ES-I3 (cell line): Measurements from ENCODE around the gene NFYA.

Experiments
- H3K36me3 ChIP-seq: 2 replicates; pipeline ENCODE4 v1.6.1; 2013; ENCODE audit warnings: mild to moderate bottlenecking, low read length, control low read depth, moderate library complexity; ENCODE audit not compliant: insufficient read depth
- H3K4me1 ChIP-seq: 2 replicates; pipeline ENCODE4 v1.6.1; 2013; ENCODE audit warnings: mild to moderate bottlenecking, control low read depth, low read length; ENCODE audit not compliant: insufficient read depth
- H3K9ac ChIP-seq: 2 replicates; pipeline ENCODE4 v1.6.1; 2013; ENCODE audit warnings: low read depth, mild to moderate bottlenecking, low read length, moderate library complexity
- H3K9me3 ChIP-seq: 2 replicates; pipeline ENCODE4 v1.6.1; 2013; ENCODE audit warnings: mild to moderate bottlenecking, low read length, moderate library complexity; ENCODE audit not compliant: control insufficient read depth, insufficient read depth

The NFYA gene

DNA sequence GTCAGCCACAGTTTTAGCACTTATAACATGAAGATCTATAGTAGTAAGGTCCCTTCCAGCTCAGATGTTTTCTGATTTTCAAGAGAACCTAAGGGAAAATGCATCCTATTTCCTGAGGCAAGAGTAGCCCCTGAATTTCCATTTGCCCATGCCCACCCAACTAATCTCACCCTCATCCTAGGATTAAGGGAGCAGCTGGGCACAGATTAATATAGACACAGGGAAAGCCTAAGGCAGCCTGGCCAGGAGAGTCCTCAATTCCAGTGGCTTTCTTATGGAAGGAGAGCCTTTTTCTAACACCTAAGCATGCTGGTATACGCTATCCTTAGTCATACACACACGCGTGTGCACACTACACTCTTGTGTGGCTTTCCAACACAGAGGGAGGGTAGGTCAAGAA, 18.3 kb upstream of the NFYA start:
- no peak overlapping the region for H3K9ac ChIP-seq
- H3K4me1 ChIP-seq: peaks cover 22% of the 10 kb centered on the region; the same call in 1 of the 2 replicates
- H3K36me3 ChIP-seq: no peaks in the 10 kb centered on the region; the same call in 1 of the 2 replicates
- H3K9me3 ChIP-seq: no peaks in the 10 kb centered on the region

- H3K4me1 ChIP-seq: peaks cover 16% of the 10 kb centered on the region; the same call in 1 of the 2 replicates
These were observed 17.6 kb upstream of the NFYA start for GRCh38 chr6:41055149-41055548.

GRCh38 chr6:41056768-41057490, 15.8 kb upstream of the NFYA start:
- Histone ChIP-seq H3K4me1 (peaks cover 16% of the 10 kb centered on the region; the same call in 1 of the 2 replicates), H3K9ac (no peak overlapping the region), H3K36me3 (no peaks in the 10 kb centered on the region), H3K9me3 (no peaks in the 10 kb centered on the region)

More at GRCh38 chr6:41055149-41055548, 17.6 kb upstream of the NFYA start:
- H3K36me3 ChIP-seq: no peaks in the 10 kb centered on the region
- no peaks in the 10 kb centered on the region for H3K9me3 ChIP-seq
- no peak overlapping the region for H3K9ac ChIP-seq

- H3K9ac ChIP-seq: no peak overlapping the region
- H3K9me3 ChIP-seq: no peaks in the 10 kb centered on the region
- H3K4me1 ChIP-seq: peaks cover 10% of the 10 kb centered on the region; the same call in 1 of the 2 replicates
- H3K36me3 ChIP-seq: no peaks in the 10 kb centered on the region
These were observed 14.0 kb upstream of the NFYA start for GRCh38 chr6:41058783-41059181.

DNA sequence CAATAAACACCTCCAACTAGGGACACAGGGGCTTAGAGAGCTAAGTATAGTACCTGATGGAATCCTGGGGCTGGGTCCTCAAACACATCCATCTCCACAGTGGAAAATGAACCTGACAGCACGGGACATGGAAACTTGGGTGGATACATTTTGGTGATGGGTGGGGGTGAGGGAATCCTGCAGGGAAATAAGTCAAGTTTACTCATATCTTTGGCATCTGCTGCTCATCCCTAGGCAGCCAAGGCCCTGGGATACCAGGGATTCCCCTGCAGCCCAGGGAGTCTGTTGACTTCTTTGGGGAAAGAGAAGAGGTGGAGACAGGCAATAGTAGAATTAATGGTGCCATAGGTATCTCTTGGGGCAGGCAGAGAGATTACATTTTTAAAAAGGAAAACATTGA, 13.2 kb upstream of the NFYA start:
- peaks cover 10% of the 10 kb centered on the region; the same call in 1 of the 2 replicates for H3K4me1 ChIP-seq
- H3K9me3 ChIP-seq: no peaks in the 10 kb centered on the region
- H3K9ac ChIP-seq: no peak overlapping the region
- H3K36me3 ChIP-seq: no peaks in the 10 kb centered on the region

DNA sequence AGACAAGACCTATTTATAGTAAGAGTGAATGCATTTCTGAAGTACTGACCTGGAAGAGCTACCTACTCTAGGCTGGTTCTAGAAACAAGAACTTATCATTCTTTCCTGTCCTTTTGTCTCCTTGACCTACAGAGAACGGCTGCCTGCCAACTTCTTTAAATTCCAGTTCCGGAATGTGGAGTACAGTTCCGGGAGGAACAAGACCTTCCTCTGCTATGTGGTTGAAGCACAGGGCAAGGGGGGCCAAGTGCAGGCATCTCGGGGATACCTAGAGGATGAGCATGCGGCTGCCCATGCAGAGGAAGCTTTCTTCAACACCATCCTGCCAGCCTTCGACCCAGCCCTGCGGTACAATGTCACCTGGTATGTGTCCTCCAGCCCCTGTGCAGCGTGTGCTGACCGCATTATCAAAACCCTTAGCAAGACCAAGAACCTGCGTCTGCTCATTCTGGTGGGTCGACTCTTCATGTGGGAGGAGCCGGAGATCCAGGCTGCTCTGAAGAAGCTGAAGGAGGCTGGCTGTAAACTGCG, 11.5 kb upstream of the NFYA start:
- no peak overlapping the region for H3K9ac ChIP-seq
- peaks cover 10% of the 10 kb centered on the region; the same call in 1 of the 2 replicates for H3K4me1 ChIP-seq
- no peaks in the 10 kb centered on the region for H3K9me3 ChIP-seq
- H3K36me3 ChIP-seq: peaks cover 4% of the 10 kb centered on the region

GRCh38 chr6:41062056-41062455, 10.7 kb upstream of the NFYA start:
- no peak overlapping the region for H3K9ac ChIP-seq
- peaks cover 10% of the 10 kb centered on the region; the same call in 1 of the 2 replicates for H3K4me1 ChIP-seq
- H3K36me3 ChIP-seq: peaks cover 4% of the 10 kb centered on the region
- H3K9me3 ChIP-seq: no peaks in the 10 kb centered on the region

DNA sequence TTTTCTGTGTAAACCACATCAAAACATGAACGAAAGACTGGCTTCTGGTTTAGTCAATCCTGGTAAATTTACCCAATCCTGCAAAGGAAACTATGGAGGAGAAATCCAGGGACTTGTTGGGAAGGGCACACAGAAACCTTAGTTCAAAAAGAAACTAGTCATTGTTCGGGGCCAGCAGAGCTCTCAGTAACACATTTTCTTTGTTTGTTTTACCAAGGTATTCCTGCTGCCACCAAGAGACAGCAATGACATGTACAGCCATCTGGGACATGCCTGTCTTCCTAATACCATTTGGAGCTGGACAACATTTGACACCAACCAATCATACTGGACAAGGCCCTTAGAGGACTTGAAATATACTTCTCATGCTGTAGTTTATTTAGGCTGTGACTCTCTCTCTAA, 8.9 kb upstream of the NFYA start:
- H3K9me3 ChIP-seq: no peaks in the 10 kb centered on the region
- H3K9ac ChIP-seq: no peak overlapping the region
- peaks cover 6% of the 10 kb centered on the region for H3K4me1 ChIP-seq
- H3K36me3 ChIP-seq: peaks cover 4% of the 10 kb centered on the region

GRCh38 chr6:41064841-41065240, 7.9 kb upstream of the NFYA start:
- Histone ChIP-seq H3K9ac (no peak overlapping the region), H3K36me3 (peaks cover 4% of the 10 kb centered on the region), H3K4me1 (no peaks in the 10 kb centered on the region; the same call in 1 of the 2 replicates), H3K9me3 (no peaks in the 10 kb centered on the region)

DNA sequence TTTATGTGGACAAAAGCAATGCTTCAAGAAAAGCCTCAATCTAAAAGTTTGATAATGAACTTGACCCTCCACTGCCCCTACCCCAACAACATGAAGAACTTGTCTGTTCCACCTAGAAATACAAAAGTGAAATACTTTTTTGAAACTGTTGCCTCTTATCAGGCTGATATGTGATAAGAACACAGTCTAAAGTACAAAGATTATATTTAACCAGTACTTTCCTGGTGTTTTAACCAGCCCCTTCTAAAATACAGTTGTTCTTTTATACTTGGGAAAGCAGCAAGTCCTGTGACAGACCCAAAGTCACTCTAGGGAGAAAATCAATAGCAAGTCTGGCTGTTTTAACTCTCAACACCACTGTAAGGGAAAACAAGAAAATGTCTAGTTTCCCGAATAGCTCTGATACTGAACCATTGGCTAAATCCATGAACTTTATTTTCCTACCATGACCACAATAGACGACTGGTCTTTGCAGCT, 7.2 kb upstream of the NFYA start:
- no peaks in the 10 kb centered on the region; the same call in 1 of the 2 replicates for H3K4me1 ChIP-seq
- no peak overlapping the region for H3K9ac ChIP-seq
- peaks cover 4% of the 10 kb centered on the region for H3K36me3 ChIP-seq
- no peaks in the 10 kb centered on the region for H3K9me3 ChIP-seq

DNA sequence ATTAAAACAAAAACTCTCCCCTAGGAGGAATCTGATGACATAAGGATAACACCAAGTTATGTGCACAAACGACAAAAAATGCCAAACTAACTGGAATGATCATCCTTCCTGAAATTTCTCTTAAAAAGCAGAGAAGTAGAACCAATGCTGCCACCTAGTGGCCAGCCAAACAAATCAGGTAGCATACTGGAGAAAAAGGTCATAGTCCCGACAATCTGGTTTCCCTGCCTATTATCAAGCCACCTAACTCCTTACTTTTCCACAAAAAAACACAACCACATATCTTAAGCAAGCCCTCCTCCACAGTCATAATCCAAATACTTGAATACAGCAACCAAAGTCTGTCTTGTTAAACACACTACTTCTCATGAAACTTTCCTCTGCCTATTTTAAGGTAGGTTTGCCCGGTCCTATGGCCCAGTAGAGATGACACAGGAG, 5.9 kb upstream of the NFYA start:
- H3K36me3 ChIP-seq: peaks cover 4% of the 10 kb centered on the region
- H3K9me3 ChIP-seq: no peaks in the 10 kb centered on the region
- no peak overlapping the region for H3K9ac ChIP-seq
- no peaks in the 10 kb centered on the region; the same call in none of the 2 replicates for H3K4me1 ChIP-seq

DNA sequence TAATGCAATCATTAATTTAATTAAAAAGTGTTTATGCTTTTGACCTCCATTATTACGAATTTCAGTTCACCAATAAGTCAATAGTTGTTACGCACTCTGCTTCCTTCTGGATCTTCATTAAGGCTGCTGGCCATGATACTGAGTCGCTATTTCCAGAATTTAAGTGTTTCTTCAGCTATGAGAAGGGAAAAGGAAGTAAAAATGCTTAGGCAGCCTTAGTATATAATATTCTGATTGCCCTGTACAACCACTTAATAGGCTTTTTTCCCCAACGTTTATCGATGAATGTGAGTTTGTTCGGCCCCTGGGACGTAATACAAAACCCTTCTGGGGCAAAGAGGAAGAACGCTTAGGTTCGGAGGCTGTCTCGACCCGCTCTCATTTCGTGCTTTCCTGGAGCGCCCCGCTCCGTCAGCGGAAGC, 1.3 kb upstream of the NFYA start:
- peaks cover 7% of the 10 kb centered on the region for H3K4me1 ChIP-seq
- peak overlapping the region; percentile 74 for H3K9ac ChIP-seq
- no peaks in the 10 kb centered on the region for H3K36me3 ChIP-seq
- H3K9me3 ChIP-seq: no peaks in the 10 kb centered on the region

- Histone ChIP-seq H3K36me3 (no peaks in the 10 kb centered on the region), H3K4me1 (peaks cover 7% of the 10 kb centered on the region), H3K9ac (peak within 1 kb of the TSS; percentile 74), H3K9me3 (no peaks in the 10 kb centered on the region)
These were observed 595 bp upstream of the NFYA start, which contains the start of gene OARD1 for GRCh38 chr6:41071923-41072835. TSS of gene OARD1 (minus strand) at chr6:41072356. CDS start at chr6:41071634, 722 bp downstream.
